ENCODE results near the gene BCR. TPM values are rescaled to one million over a fixed set of nuclear protein-coding genes. Genes with fewer than 3 reads are reported as not detected.

The BCR gene
- total RNA-seq, 1 experiment from 2014 or later, result 77.0 TPM

DNA sequence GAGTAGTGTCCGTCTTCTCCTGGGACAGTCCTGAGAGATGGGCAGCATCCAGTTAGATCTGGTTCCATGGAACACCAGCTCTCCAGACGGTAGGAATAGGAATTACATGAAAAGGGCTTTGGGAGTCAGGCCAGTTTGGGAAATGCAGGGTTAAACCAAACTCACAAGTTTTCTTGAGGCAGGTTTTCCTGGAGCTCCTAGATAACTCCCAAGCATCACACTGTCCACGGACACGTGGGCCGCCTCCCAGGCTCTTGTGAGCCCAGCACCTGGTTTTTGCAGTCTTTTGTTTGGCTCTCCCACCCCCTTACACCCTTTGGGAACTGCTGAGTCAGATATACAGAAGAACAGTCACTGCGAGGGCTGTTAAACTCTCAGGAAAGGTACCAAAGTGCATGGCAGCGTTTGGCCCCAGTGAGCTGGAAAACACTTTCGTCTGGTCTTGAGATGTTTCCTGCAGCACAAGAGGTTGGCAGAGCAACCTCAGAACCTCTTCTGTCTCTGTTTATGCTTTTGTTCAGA, 90.0 kb downstream of the BCR start:
- Histone ChIP-seq H3K18ac (ENCODE audit: insufficient read length, low read depth, low read length) (no peak overlapping the region), H4K20me1 (ENCODE audit: control insufficient read depth, insufficient read depth, insufficient read length) (no peaks in the 10 kb centered on the region), H3K9me3 (ENCODE audit: control insufficient read depth, low read depth, low read length) (no peaks in the 10 kb centered on the region), H3K27me3 (ENCODE audit: insufficient read depth, low read length) (no peaks in the 10 kb centered on the region), H3K4me2 (ENCODE audit: insufficient read depth, insufficient read length, low read length) (peak overlapping the region; percentile 1), H3K79me2 (ENCODE audit: insufficient read depth, low read length) (no peaks in the 10 kb centered on the region), H2BK12ac (ENCODE audit: insufficient read length, low read depth, low read length) (no peak overlapping the region), H3K23ac (ENCODE audit: insufficient read length, low read depth, low read length) (no peak overlapping the region), H4K91ac (ENCODE audit: insufficient read length, low read depth, low read length) (no peak overlapping the region), H2BK120ac (ENCODE audit: low read depth, low read length, poor library complexity, severe bottlenecking) (no peak overlapping the region), H3K9ac (ENCODE audit: extremely low read depth, insufficient read length, low read length) (no peak overlapping the region), H2AFZ (ENCODE audit: low read length) (no peak overlapping the region), H3K56ac (ENCODE audit: insufficient read length, low read depth, low read length) (no peak overlapping the region), H3K14ac (ENCODE audit: insufficient read depth, low read length) (no peak overlapping the region), H2BK20ac (ENCODE audit: low read depth, low read length, poor library complexity, severe bottlenecking) (no peak overlapping the region), H4K5ac (ENCODE audit: insufficient read length, low read depth, low read length) (no peak overlapping the region), H3K23me2 (ENCODE audit: insufficient read length, low read depth, low read length, poor library complexity, severe bottlenecking) (no peaks in the 10 kb centered on the region), H3T11ph (ENCODE audit: low read length) (no peak overlapping the region), H3K4ac (ENCODE audit: low read depth, low read length) (no peak overlapping the region), H4K8ac (replicated peaks; ENCODE audit: insufficient read length, low read depth, low read length) (no peak overlapping the region), H2BK5ac (ENCODE audit: insufficient read length, low read length) (no peak overlapping the region), H3K27ac (ENCODE audit: insufficient read length, low read depth, low read length) (no peak overlapping the region), H3K79me1 (ENCODE audit: insufficient read depth, low read depth, low read length, poor library complexity, severe bottlenecking) (no peaks in the 10 kb centered on the region), H2BK15ac (ENCODE audit: low read depth, low read length) (no peak overlapping the region), H2AK5ac (ENCODE audit: insufficient read length, low read length) (no peak overlapping the region), H3K4me1 (ENCODE audit: insufficient read depth, low read length) (peaks cover 8% of the 10 kb centered on the region; the same call in 1 of the 2 replicates)
- peak overlapping the region in 1 of 3 experiments; percentile 76; a peak in 3 of 7 replicates for H3K27ac Mint-ChIP-seq
- peaks cover 25 to 79% (median 58%) of the 10 kb centered on the region in 3 experiments for H3K36me3 Mint-ChIP-seq (ENCODE audit: insufficient read depth in 1 of 3, low read depth in 3 of 3)
- no peak for DNase-seq
- no peak overlapping the region for H3K4me3 Mint-ChIP-seq
- no peaks in the 10 kb centered on the region for H3K9me3 Mint-ChIP-seq
- no peaks in the 10 kb centered on the region for H3K27me3 Mint-ChIP-seq (ENCODE audit: low read depth)
- WGBS (ENCODE audit: extremely low coverage, insufficient read length, low lambda C conversion rate), result no CpG with 5 or more reads among the region's 8 CpGs
- TF ChIP-seq, protein P1, sequence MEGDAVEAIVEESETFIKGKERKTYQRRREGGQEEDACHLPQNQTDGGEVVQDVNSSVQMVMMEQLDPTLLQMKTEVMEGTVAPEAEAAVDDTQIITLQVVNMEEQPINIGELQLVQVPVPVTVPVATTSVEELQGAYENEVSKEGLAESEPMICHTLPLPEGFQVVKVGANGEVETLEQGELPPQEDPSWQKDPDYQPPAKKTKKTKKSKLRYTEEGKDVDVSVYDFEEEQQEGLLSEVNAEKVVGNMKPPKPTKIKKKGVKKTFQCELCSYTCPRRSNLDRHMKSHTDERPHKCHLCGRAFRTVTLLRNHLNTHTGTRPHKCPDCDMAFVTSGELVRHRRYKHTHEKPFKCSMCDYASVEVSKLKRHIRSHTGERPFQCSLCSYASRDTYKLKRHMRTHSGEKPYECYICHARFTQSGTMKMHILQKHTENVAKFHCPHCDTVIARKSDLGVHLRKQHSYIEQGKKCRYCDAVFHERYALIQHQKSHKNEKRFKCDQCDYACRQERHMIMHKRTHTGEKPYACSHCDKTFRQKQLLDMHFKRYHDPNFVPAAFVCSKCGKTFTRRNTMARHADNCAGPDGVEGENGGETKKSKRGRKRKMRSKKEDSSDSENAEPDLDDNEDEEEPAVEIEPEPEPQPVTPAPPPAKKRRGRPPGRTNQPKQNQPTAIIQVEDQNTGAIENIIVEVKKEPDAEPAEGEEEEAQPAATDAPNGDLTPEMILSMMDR (conservative IDR thresholded peaks at IDR 0.05), result peak; percentile 40
- H3K4me1 Mint-ChIP-seq, result peaks cover 40 to 44% of the 10 kb centered on the region in 2 experiments
